GM18909 (cell line): ENCODE results near the gene XBP1.
"Not testable (repeated sequence)": the region's sequence is repeated elsewhere in the genome, so short reads cannot be mapped to it uniquely, and the experiment has no call there.

Experiments used
- ATAC-seq: cut with Tn5 transposase; IDR thresholded peaks from one replicate; pipeline ENCODE4 v1.9.1; 2021; ENCODE audit warnings: mild to moderate bottlenecking; ENCODE audit not compliant: unreplicated experiment, poor library complexity

The XBP1 gene

DNA sequence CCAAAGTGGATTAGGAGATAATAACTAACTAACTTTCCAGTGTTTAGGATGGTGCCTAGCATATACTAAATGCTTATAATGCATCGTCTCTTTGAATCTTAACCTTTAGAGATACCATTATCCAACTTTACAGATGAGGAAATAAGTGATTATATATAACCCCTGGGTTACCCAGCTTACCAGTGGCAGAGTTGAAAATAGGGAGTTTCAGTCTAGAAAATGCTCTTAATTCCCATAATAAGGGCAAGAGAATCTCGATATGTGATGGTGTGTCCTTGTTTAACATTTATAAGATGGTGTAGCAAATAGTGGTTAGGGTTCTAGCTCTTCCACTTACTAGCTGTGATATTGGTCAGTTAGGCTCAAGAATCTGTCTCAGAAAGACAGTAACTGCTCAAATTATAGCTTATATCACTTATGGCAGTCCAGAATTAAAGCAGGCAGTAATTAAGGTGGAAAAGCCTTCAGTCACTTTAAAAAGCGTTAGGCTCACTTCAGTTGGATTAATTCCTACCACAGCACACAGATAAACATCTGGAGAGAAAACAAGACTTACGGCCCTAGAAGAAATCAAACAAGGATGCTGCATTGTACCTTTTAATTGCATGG is 6.3 kb downstream of the XBP1 start:
- no peak for ATAC-seq

DNA sequence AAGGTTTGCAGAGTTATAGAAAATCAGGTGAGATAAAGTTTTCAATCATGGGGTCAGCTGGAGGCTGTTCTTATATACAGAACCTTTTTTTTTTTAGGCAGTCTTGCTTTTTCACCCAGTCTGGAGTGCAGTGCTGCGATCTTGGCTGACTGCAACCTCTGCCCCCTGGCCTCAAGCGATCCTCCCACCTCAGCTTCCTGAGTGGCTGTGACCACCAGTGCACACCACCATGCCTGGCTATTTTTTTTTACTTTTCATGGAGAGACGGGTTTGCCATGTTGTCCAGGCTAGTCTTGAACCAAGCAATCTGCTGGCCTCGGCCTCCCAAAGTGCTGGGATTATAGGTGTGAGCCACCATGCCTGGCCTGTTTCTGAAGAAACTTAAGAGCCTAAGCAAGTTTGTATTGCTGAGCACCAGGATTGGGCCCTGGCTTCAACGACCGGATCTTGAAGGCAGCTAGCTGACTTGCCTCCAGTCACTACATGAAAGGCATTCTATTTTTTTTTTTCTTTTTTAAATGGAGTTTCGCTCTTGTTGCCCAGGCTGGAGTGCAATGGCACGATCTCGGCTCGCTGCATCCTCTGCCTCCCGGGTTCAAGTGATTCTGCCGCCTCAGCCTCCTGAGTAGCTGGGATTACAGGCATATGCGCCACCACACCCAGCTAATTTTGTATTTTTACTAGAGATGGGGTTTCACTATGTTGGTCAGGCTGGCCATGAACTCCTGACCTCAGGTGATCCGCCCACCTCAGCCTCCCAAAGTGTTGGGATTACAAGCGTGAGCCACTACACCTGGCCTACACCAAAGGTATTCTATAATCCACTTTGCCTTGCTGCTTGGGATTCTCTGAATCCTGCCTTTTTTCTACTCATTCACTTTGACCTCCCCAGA is 7.6 kb downstream of the XBP1 start:
- peak; percentile 21 for ATAC-seq

DNA sequence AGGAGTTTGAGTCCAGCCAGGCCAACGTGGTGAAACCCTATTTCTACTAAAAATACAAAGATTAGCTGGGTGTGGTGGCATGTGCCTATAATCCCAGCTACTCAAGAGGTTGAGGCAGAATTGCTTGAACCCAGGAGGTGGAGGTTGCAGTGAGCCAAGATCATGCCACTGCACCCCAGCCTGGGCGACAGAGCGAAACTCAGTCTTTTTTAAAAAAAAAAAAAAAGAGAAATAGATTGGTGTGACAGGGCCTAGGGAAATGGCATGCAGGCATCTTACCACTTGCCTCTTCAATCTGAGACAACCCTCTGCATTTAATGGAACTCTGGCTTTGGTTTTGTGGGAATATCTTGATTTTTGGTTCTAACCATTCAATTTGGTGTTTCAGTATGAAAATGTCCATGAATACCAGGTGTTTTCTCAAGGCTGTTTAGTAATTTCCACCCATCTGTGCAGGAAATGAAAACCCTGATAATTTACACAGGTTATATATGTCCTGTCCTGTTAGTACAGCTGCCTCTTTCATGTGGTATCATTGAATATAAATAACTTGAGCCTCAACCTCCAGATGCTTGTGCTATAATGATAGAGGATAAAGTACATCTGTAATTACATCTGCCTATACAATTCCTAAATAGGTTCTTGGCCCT is 8.4 kb downstream of the XBP1 start:
- ATAC-seq, result peak; percentile 66

DNA sequence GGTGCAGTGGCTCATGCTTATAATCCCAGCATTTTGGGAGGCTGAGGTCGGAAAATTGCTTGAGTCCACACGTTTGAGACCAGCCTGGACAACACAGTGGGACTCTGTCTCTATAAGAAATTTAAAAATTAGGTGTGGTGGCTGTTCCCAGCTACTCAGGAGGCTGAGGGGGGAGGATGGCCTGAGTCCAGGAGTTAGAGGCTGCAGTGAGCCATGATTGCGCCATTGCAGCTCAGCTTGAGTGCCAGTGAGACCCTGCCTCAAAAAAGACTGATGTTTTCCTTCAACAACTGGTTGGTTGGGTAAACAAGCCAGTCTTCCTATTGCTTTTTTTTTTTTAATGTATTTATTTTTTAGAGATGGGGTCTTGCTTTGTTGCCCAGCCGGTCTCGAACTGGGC is 9.2 kb downstream of the XBP1 start:
- ATAC-seq, result no peak

DNA sequence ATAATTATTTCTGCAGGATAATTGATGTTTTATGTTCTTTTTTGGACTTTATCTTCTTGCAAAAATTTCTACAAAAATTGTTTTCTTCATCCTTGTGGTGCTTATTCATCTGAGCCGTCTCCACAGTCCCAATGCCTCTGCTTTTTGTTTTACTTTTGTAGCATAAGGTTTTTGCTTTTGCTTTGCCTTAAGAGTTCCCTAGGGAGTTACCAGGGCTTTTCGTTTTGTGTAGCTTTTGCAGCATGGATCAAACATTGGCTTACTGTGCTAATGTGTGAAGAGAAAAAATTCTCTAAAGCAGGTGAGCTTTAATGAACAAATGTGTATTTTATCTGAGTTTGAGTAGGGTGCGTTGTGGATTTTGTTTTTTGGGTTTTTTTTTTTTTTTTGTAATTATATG is 11.8 kb downstream of the XBP1 start:
- ATAC-seq, result no peak

DNA sequence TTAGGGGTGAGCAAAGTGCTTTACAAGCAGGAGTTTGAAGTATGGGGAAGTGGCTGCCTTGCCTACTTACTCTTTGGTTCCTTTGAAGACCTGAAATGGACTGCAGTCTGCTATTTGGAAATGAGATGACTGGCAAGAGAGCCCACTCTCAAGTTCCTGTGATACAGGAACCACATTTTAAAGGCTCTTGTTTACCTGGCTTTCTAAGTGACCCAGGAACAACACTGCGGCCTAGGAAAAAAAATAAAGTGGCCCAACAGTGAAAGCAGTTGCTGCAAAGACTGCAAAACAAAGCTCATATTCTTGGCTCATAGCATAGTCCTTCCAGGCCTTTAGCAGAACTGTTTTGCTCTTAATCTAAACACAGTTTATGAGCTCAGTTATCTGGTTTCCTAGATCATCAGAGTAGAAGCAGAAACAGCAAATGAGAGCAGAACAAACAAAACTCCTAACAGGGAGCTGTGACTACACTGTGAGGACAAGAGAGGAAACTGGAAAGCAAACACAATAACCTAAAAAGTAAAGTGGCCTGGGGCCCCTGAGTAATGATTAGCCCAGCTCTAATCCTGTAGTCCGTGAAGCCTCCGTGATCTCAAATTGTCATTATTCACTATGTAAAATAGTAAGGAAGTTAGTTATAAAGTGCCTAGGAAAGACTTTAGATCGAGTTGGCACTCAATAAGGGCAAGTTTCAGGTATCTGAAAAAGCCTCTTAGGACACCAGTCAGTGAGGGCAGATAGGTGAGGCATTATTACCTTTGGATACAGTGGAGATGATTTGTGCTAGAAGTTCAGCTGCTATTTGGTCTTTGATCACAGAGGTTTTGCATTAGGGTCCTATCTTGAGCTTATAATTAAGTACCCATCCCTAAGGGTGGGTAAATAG is 16.3 kb downstream of the XBP1 start:
- no peak for ATAC-seq

DNA sequence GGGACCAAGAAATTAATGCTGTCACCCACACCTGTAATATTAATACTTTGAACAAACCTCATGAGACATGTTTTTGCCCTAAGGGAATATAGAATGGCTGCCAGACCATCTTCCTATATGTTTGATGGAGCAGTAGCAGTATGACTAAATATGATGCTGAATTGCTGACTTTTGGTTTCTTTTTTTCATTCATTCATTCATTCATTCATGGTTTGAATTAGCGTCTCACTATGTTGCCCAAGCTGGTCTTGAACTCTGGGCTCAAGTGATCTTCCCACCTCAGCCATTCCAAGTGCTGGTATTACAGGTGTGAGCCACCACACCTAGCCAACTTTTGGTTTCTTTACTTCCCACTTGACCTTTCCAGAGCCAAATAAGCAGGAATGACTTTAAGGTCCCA is 20.1 kb downstream of the XBP1 start:
- no peak for ATAC-seq

DNA sequence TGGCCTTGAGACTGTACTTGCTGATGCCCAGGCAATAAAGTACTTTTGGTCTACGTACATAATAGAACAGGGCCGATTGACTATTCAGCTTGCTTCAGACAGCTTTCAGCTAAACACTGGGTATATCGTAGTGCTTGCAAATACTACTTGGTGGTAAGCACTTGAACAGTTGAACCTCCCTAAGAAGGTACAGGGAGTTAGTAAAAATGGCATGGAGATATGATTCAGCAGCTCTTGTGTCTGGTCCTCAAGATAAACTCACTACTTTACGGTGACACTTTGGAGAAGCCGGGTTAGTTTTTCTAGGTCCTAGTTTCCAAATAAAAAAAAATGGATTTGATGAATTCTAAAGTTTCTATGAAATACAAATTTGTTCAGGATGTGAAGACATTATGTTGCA is 20.5 kb downstream of the XBP1 start:
- ATAC-seq, result no peak

DNA sequence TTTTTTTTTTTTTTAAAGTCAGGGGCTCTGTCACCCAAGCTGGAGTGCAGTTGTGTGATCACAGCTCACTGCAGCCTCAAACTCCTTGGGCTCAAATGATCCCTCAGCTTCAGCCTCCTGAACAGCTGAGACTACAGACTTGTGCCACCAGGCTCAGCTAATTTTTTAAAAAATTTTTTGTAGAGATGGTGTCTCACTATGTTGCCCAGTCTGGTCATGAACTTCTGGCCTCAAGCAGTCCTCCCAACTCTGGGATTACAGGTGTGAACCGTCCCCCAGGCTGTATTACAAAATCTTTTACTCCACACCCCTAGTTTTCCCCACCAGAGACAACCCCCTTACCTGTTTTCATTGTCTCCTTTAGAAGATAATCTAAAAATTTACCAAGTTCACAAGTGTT is 26.0 kb downstream of the XBP1 start:
- ATAC-seq, result no peak

DNA sequence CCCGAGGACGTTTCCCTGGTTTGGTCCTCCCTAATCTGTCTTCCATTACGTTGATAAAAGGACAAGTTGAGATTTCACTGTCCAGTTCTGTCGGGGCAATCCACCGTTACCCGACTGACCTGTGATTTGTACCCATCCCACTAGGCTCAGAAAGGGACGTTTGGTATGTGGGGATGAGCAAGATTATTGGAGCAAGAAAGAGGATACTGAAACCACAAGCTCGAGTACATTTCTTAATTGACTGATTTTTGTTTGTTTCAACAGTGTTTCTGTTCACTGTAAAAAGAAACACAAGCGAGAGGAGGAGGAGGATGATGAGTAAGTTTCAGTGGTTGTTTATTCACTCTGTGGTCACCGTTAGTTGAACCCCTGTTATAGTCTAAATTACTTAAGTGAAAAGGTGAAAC is 26.9 kb downstream of the XBP1 start:
- ATAC-seq, result peak; percentile 18

DNA sequence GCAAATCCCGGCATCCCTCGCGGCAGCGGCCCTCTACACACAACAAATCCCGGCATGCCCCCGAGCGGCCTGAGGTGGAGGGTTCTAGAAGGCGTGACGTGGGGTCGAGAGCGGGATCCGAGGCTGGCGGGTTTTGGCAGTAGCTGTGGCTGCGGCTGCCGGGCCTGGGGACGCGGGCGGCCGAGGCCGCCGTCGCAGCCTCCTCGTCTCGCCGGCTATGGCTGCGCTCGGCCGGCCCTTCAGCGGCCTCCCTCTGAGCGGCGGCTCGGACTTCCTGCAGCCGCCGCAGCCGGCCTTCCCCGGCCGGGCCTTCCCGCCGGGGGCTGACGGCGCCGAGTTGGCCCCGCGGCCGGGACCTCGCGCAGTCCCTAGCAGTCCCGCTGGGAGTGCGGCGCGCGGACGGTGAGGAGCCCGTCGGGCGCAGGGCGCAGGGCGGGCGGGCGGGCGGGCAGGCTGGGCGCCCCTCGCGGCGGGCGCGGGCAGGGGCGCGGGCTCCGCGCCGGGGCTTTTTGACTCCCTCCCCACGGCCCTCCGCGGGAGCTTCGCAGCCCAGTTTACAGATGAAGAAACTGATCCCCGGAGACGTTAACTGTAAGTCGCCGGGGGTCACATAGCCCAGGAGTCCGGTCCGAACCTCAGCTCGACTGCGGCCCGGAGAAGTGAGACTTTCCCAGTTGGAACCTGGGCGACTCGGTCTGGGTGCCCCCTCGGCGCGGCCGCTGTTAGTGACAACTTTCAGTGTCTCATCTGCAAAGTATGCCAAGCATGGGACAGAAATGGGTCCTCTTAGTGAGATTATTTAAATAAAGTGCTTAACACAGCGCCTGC is 27.5 kb downstream of the XBP1 start, which contains the start of gene CCDC117:
TSS of gene CCDC117 (plus strand) at position 63 of the 828 bp plus-strand sequence. CDS start at position 218, 155 bp downstream.
- ATAC-seq, result peak; percentile 93

DNA sequence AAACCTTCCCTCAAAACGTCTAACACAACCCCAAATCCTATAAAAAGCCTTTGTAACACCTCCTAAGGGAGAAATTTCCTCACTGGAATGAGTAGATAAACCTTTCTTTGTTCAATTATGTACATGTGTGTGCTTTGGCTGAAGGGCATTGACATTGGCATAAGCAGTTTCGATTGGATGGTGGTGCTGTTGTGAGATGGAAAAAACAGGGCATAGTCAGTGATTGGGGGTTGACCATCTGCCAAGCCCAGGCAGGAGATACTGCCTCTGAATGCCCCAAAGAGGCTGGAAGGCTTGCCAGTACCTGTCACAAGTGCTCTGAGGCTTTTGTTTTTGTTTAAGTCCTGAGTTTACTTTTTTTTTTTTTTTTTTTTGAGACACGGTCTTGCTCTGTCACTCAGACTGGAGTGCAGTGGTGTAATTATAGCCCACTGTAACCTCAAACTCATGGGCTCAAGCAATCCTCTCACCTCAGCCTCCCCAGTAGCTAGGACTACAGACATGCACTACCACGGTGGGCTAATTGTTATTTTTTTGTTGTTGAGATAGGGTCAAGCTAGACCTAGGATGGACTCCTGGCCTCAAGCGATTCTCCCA is 29.1 kb downstream of the XBP1 start:
- no peak for ATAC-seq

DNA sequence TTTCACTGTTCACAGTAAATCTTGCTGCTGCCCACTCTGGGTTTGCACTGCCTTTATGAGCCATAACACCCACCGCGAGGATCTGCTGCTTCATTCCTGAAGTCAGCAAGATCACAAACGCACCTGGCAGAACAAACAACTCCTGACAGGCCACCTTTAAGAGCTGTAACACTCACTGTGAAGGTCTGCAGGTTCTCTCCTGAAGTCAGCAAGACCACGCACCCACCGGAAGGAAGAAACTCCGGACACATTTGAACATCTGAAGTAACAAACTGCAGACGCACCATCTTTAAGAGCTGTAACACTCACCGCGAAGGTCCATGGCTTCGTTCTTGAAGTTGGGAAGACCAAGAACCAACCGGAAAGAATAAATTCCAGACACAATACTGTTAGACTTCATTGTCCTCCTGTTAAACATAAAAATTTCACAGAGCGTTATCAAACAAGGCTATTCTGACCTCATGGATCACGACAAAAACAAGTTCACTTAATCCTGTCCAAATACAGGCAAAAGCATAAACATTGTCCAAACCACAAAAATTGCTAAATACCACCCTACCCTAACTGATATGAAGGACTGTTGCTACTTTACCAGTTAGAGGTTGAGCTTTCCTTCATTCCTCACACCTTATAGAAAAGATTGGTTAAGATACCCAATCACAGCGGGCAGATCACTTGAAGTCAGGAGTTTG is 30.8 kb downstream of the XBP1 start:
- no peak for ATAC-seq

DNA sequence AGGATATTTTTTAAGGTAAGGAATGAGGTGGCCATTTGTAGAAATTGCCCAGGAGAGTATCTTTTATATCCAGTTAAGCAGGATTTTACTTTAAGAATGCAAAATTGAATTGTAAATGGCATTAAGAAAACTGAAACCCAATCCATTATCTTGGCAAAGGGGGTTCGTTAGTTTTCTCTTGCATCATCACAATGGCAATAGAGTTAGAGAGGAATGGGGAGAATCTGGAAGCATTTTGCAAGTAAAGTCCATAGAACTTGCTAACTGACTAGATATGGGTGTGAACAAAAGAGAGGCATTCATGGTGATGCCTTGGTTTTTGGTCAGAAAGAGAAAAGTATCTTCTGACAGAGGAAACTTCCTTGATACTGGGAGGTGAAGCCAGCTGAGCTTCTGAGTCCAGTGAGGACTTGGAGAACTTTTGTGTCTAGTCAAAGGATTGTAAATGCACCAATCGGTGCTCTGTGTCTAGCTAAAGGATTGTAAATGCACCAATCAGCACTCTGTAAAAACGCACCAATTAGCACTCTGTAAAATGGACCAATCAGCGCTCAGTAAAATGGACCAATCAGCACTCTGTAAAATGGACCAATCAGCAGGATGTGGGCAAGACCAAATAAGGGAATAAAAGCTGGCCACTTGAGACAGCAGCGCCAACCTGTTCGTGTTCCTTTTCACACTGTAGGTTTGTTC is 31.5 kb downstream of the XBP1 start:
- ATAC-seq, result no peak

DNA sequence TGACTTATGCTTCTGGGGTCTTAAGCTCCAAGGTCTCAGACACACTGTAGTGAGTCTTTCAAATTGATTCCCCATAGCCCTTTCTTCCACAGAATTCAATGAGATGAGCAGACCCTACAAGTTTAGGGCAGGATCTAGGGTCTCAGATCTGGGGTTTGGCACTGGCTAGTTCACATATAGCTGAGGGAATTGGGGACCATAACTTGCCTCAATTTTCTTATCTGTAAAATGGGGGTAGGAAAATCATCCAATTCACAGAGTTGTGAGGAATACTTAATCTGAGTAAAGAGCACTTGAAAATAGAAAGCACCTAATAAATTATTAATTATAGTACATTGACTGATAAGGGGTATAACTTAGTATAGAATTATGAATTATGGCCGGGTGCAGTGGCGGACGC is 33.7 kb downstream of the XBP1 start:
- ATAC-seq, result no peak

DNA sequence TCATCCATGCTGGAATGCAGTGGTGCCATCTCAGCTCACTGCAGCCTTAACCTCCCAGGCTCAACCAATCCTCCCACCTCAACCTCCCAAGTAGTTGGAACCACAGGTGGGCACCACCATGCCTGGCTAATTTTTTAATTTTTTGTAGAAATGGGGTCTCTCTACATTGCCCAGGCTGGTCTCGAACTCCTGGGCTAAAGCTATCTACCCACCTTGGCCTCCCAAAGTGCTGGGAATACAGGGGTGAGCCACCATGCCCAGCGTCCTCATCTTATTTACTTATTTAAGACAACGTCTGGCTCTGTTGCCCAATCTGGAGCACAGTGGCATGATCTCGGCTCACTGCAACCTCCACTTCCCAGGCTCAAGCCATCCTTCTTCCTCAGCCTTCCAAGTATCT is 38.4 kb downstream of the XBP1 start:
- ATAC-seq, result not testable (repeated sequence)

DNA sequence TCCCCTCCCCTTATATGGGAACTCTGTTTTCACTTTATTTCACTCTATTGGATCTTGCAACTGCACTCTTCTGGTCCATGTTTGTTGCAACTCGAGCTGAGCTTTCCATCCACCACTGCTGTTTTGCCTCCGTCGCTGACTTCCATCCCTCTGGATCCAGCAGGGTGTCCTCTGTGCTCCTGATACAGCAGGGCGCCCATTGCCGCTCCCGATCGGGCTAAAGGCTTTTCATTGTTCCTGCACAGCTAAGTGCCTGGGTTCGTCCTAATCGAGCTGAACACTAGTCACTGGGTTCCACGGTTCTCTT is 39.0 kb downstream of the XBP1 start:
- ATAC-seq, result no peak
